ENCODE measurements around the gene GPI.

The GPI gene

GRCh38 chr19:34430738-34431625 is 66.0 kb downstream of the GPI start:
- Histone ChIP-seq H3K27ac (no peak overlapping the region), H3K9me3 (ENCODE audit: low read depth, low read length) (no peaks in the 10 kb centered on the region), H3K4me3 (peak overlapping the region; percentile 95), H3K36me3 (ENCODE audit: insufficient read depth, low read length) (peaks cover 49% of the 10 kb centered on the region), H3K9ac (ENCODE audit: insufficient read length) (peak overlapping the region; percentile 37)
- DNase-seq (ENCODE audit: low read depth, low spot score) = peak; percentile 26
- TF ChIP-seq FOXP2 (optimal IDR thresholded peaks at IDR 0.05; ENCODE audit: control extremely low read depth, extremely low read length, insufficient read depth) (no peak), EZH2 (IDR thresholded peaks at IDR 0.05) (no peak), POLR2AphosphoS5 (IDR thresholded peaks at IDR 0.05; ENCODE audit: borderline replicate concordance, low read depth, low read length) (no peak)

- H3K9me3 ChIP-seq (ENCODE audit: low read depth, low read length) = no peaks in the 10 kb centered on the region
- no peak overlapping the region for H3K4me3 ChIP-seq
- no peak overlapping the region for H3K27ac ChIP-seq
- TF ChIP-seq EZH2 (IDR thresholded peaks at IDR 0.05) = no peak
- no peak for TF ChIP-seq POLR2AphosphoS5 (IDR thresholded peaks at IDR 0.05; ENCODE audit: borderline replicate concordance, low read depth, low read length)
- TF ChIP-seq FOXP2 (optimal IDR thresholded peaks at IDR 0.05; ENCODE audit: control extremely low read depth, extremely low read length, insufficient read depth) = no peak
- H3K9ac ChIP-seq (ENCODE audit: insufficient read length) = peak overlapping the region; percentile 7
- peaks cover 57% of the 10 kb centered on the region for H3K36me3 ChIP-seq (ENCODE audit: insufficient read depth, low read length)
- no peak for DNase-seq (ENCODE audit: low read depth, low spot score)
Observed at GRCh38 chr19:34431681-34432402, 66.8 kb downstream of the GPI start.

GRCh38 chr19:34432797-34433196 is 67.8 kb downstream of the GPI start:
- Histone ChIP-seq H3K4me3 (no peak overlapping the region), H3K9me3 (ENCODE audit: low read depth, low read length) (no peaks in the 10 kb centered on the region), H3K9ac (ENCODE audit: insufficient read length) (peak overlapping the region; percentile 12), H3K27ac (0 out of 2 replicates have a peak overlapping the region, but pooled peaks have one; percentile 3), H3K36me3 (ENCODE audit: insufficient read depth, low read length) (peaks cover 66% of the 10 kb centered on the region)
- no peak for TF ChIP-seq FOXP2 (optimal IDR thresholded peaks at IDR 0.05; ENCODE audit: control extremely low read depth, extremely low read length, insufficient read depth)
- TF ChIP-seq EZH2 (IDR thresholded peaks at IDR 0.05) = no peak
- TF ChIP-seq POLR2AphosphoS5 (IDR thresholded peaks at IDR 0.05; ENCODE audit: borderline replicate concordance, low read depth, low read length) = no peak
- no peak for DNase-seq (ENCODE audit: low read depth, low spot score)

GRCh38 chr19:34436716-34437115 is 71.7 kb downstream of the GPI start:
- Histone ChIP-seq H3K27ac (no peak overlapping the region), H3K9ac (ENCODE audit: insufficient read length) (no peak overlapping the region), H3K4me3 (no peak overlapping the region), H3K36me3 (ENCODE audit: insufficient read depth, low read length) (peaks cover 97% of the 10 kb centered on the region), H3K9me3 (ENCODE audit: low read depth, low read length) (no peaks in the 10 kb centered on the region)
- no peak for TF ChIP-seq EZH2 (IDR thresholded peaks at IDR 0.05)
- TF ChIP-seq POLR2AphosphoS5 (IDR thresholded peaks at IDR 0.05; ENCODE audit: borderline replicate concordance, low read depth, low read length) = no peak
- no peak for TF ChIP-seq FOXP2 (optimal IDR thresholded peaks at IDR 0.05; ENCODE audit: control extremely low read depth, extremely low read length, insufficient read depth)
- no peak for DNase-seq (ENCODE audit: low read depth, low spot score)

- H3K9ac ChIP-seq (ENCODE audit: insufficient read length) = no peak overlapping the region
Observed at GRCh38 chr19:34448191-34448590, 83.2 kb downstream of the GPI start.

More at GRCh38 chr19:34448191-34448590, 83.2 kb downstream of the GPI start:
- Histone ChIP-seq H3K9me3 (ENCODE audit: low read depth, low read length) (no peaks in the 10 kb centered on the region), H3K27ac (no peak overlapping the region), H3K36me3 (ENCODE audit: insufficient read depth, low read length) (peaks cover 93% of the 10 kb centered on the region), H3K4me3 (no peak overlapping the region)
- DNase-seq (ENCODE audit: low read depth, low spot score) = no peak
- TF ChIP-seq POLR2AphosphoS5 (IDR thresholded peaks at IDR 0.05; ENCODE audit: borderline replicate concordance, low read depth, low read length) (no peak), EZH2 (IDR thresholded peaks at IDR 0.05) (no peak), FOXP2 (optimal IDR thresholded peaks at IDR 0.05; ENCODE audit: control extremely low read depth, extremely low read length, insufficient read depth) (no peak)
